H9 (cell line): ENCODE results near the gene SUPT20HL1. TPM values are rescaled to one million over a fixed set of nuclear protein-coding genes. Genes with fewer than 3 reads are reported as not detected.

Experiments
- DNase-seq: peaks from one replicate; pipeline ENCODE4 v3.0.0-alpha.2; 2017
- H2AFZ ChIP-seq: one replicate; pipeline ENCODE4 v1.6.1; 2013; ENCODE audit warnings: mild to moderate bottlenecking, low read length, control low read depth, moderate library complexity
- H2AK5ac ChIP-seq: 2 replicates; pipeline ENCODE4 v1.6.1; 2013; ENCODE audit warnings: low read length, control low read depth, mixed read lengths; ENCODE audit not compliant: insufficient read length
- H2BK120ac ChIP-seq: one replicate; pipeline ENCODE4 v1.6.1; 2013; ENCODE audit warnings: low read depth, mild to moderate bottlenecking, low read length, control low read depth, inconsistent platforms; ENCODE audit not compliant: poor library complexity, severe bottlenecking
- H2BK12ac ChIP-seq: 2 replicates; pipeline ENCODE4 v1.6.1; 2013; ENCODE audit warnings: low read length, control low read depth, mixed read lengths, low read depth; ENCODE audit not compliant: insufficient read length
- H2BK15ac ChIP-seq: 2 replicates; pipeline ENCODE4 v1.6.1; 2013; ENCODE audit warnings: low read depth, low read length, control low read depth
- H2BK20ac ChIP-seq: one replicate; pipeline ENCODE4 v1.6.1; 2013; ENCODE audit warnings: low read depth, mild to moderate bottlenecking, low read length, control low read depth, inconsistent platforms; ENCODE audit not compliant: poor library complexity, severe bottlenecking
- H2BK5ac ChIP-seq: 2 replicates; pipeline ENCODE4 v1.6.1; 2013; ENCODE audit warnings: low read length, control low read depth, mixed read lengths; ENCODE audit not compliant: insufficient read length
- H3K14ac ChIP-seq: 2 replicates; pipeline ENCODE4 v1.6.1; 2013; ENCODE audit warnings: low read length, control low read depth; ENCODE audit not compliant: insufficient read depth
- H3K18ac ChIP-seq: 2 replicates; pipeline ENCODE4 v1.6.1; 2013; ENCODE audit warnings: low read depth, mild to moderate bottlenecking, mixed read lengths, low read length, control low read depth; ENCODE audit not compliant: insufficient read length
- H3K23ac ChIP-seq: 2 replicates; pipeline ENCODE4 v1.6.1; 2013; ENCODE audit warnings: low read length, control low read depth, mixed read lengths, low read depth; ENCODE audit not compliant: insufficient read length
- H3K23me2 ChIP-seq: 2 replicates; pipeline ENCODE4 v1.6.1; 2013; ENCODE audit warnings: low read depth, mild to moderate bottlenecking, mixed read lengths, low read length, control low read depth; ENCODE audit not compliant: insufficient read length, poor library complexity, severe bottlenecking
- H3K27ac ChIP-seq: 2 replicates; pipeline ENCODE4 v1.5.1; 2013; ENCODE audit warnings: low read length, control low read depth, mixed read lengths, low read depth; ENCODE audit not compliant: insufficient read length
- H3K27me3 ChIP-seq: 2 replicates; pipeline ENCODE4 v1.6.1; 2013; ENCODE audit warnings: low read length, control low read depth, inconsistent platforms; ENCODE audit not compliant: insufficient read depth
- H3K4ac ChIP-seq: 2 replicates; pipeline ENCODE4 v1.6.1; 2013; ENCODE audit warnings: low read depth, mild to moderate bottlenecking, control low read depth, inconsistent platforms, low read length, moderate library complexity
- H3K4me1 ChIP-seq: 2 replicates; pipeline ENCODE4 v1.6.1; 2013; ENCODE audit warnings: low read length, control low read depth, inconsistent platforms; ENCODE audit not compliant: insufficient read depth
- H3K4me2 ChIP-seq: 2 replicates; pipeline ENCODE4 v1.6.1; 2013; ENCODE audit warnings: low read length, control low read depth, mixed read lengths; ENCODE audit not compliant: insufficient read length, insufficient read depth
- H3K56ac ChIP-seq: 2 replicates; pipeline ENCODE4 v1.6.1; 2013; ENCODE audit warnings: low read depth, mild to moderate bottlenecking, mixed read lengths, low read length, control low read depth; ENCODE audit not compliant: insufficient read length
- H3K79me1 ChIP-seq: 2 replicates; pipeline ENCODE4 v1.6.1; 2013; ENCODE audit warnings: low read depth, mild to moderate bottlenecking, moderate library complexity, low read length, control low read depth, inconsistent platforms; ENCODE audit not compliant: insufficient read depth, poor library complexity, severe bottlenecking
- H3K79me2 ChIP-seq: 2 replicates; pipeline ENCODE4 v1.6.1; 2013; ENCODE audit warnings: low read length, control low read depth, inconsistent platforms; ENCODE audit not compliant: insufficient read depth
- H3K9ac ChIP-seq: 2 replicates; pipeline ENCODE4 v1.6.1; 2013; ENCODE audit warnings: low read length, control low read depth, mixed read lengths; ENCODE audit not compliant: insufficient read length; ENCODE audit errors: extremely low read depth
- H3K9me3 ChIP-seq: one replicate; pipeline ENCODE4 v1.6.1; 2013; ENCODE audit warnings: low read depth, low read length, inconsistent platforms; ENCODE audit not compliant: control insufficient read depth
- H3T11ph ChIP-seq: one replicate; pipeline ENCODE4 v1.6.1; 2013; ENCODE audit warnings: mild to moderate bottlenecking, low read length, control low read depth, inconsistent platforms
- H4K20me1 ChIP-seq: one replicate; pipeline ENCODE4 v1.6.1; 2013; ENCODE audit not compliant: control insufficient read depth, insufficient read length, insufficient read depth
- H4K5ac ChIP-seq: 2 replicates; pipeline ENCODE4 v1.6.1; 2013; ENCODE audit warnings: low read depth, mild to moderate bottlenecking, mixed read lengths, low read length, control low read depth; ENCODE audit not compliant: insufficient read length
- H4K8ac ChIP-seq: replicated peaks from 2 replicates; pipeline ENCODE4 v1.6.1; 2013; ENCODE audit warnings: low read length, control low read depth, mixed read lengths, low read depth; ENCODE audit not compliant: insufficient read length
- H4K91ac ChIP-seq: 2 replicates; pipeline ENCODE4 v1.6.1; 2013; ENCODE audit warnings: low read depth, mild to moderate bottlenecking, moderate library complexity, mixed read lengths, low read length, control low read depth; ENCODE audit not compliant: insufficient read length
- H3K27ac Mint-ChIP-seq, 3 experiments: 2 replicates in 2 of 3; 3 replicates in 1 of 3; pipeline ENCODE4 v1.8.0; 2020 to 2021; ENCODE audit warnings: mixed read lengths in 3 of 3, mild to moderate bottlenecking in 1 of 3, moderate library complexity in 1 of 3
- H3K27me3 Mint-ChIP-seq: 2 replicates; pipeline ENCODE4 v1.8.0; 2021; ENCODE audit warnings: low read depth, mild to moderate bottlenecking, moderate library complexity, mixed read lengths
- H3K36me3 Mint-ChIP-seq, 3 experiments: 2 replicates in 2 of 3; 3 replicates in 1 of 3; pipeline ENCODE4 v1.8.0; 2020 to 2021; ENCODE audit warnings: low read depth in 3 of 3, mixed read lengths in 3 of 3; ENCODE audit not compliant: insufficient read depth in 1 of 3
- H3K4me1 Mint-ChIP-seq, 2 experiments: 2 replicates each; pipeline ENCODE4 v1.8.0; 2020; ENCODE audit warnings: mixed read lengths in 2 of 2
- H3K4me3 Mint-ChIP-seq, 2 experiments: 2 replicates in 1 of 2; 3 replicates in 1 of 2; pipeline ENCODE4 v1.8.0; 2020 to 2021; ENCODE audit warnings: mild to moderate bottlenecking in 2 of 2, mixed read lengths in 2 of 2, moderate library complexity in 1 of 2
- H3K9me3 Mint-ChIP-seq, 2 experiments: 2 replicates in 1 of 2; 3 replicates in 1 of 2; pipeline ENCODE4 v1.8.0; 2020; ENCODE audit warnings: mild to moderate bottlenecking in 2 of 2, mixed read lengths in 2 of 2, moderate library complexity in 1 of 2
- CTCF ChIP-seq: fragments of 200-600 bp; sonication (generic); conservative IDR thresholded peaks from 3 replicates; pipeline ENCODE4 v1.8.0; 2021; ENCODE audit warnings: antibody characterized with exemption, mild to moderate bottlenecking
- WGBS: extraction: QIAGEN DNeasy Blood & Tissue Kit; methylation state at CpG from one replicate; pipeline ENCODE4 v1.1.7; 2013; ENCODE audit warnings: missing lambda C conversion rate, low lambda C conversion rate, mixed read lengths; ENCODE audit not compliant: insufficient read length; ENCODE audit errors: extremely low coverage; 5-methylcytosine and 5-hydroxymethylcytosine counted together
- total RNA-seq: library from RNA; stranded (reverse); gene quantifications from 2 replicates; pipeline ENCODE4 v1.2.1, GENCODE V29; 2021

Gene SUPT20HL1
- total RNA-seq, 1 experiment from 2014 or later = not detected

- WGBS = no CpG with 5 or more reads among the region's 39 CpGs
- H3K4me1 Mint-ChIP-seq = peaks cover 20 to 23% of the 10 kb centered on the region in 2 experiments
- Histone ChIP-seq H3K79me1 (no peaks in the 10 kb centered on the region), H2AFZ (no peak within 1 kb of the TSS), H2BK12ac (no peak within 1 kb of the TSS), H3K79me2 (no peaks in the 10 kb centered on the region), H4K20me1 (no peaks in the 10 kb centered on the region), H3K4me1 (0 out of 2 replicates have a peak, but pooled peaks cover 4% of the 10 kb centered on the region), H3K4ac (no peak within 1 kb of the TSS), H2BK15ac (no peak within 1 kb of the TSS), H3K23me2 (no peaks in the 10 kb centered on the region), H2BK5ac (no peak within 1 kb of the TSS), H3K14ac (no peak within 1 kb of the TSS), H4K91ac (no peak within 1 kb of the TSS), H2BK20ac (no peak within 1 kb of the TSS), H3K27ac (no peak within 1 kb of the TSS), H3K23ac (no peak within 1 kb of the TSS), H3K4me2 (no peak within 1 kb of the TSS), H3T11ph (no peak within 1 kb of the TSS), H3K56ac (no peak within 1 kb of the TSS), H2AK5ac (no peak within 1 kb of the TSS), H3K27me3 (no peaks in the 10 kb centered on the region), H3K9ac (no peak within 1 kb of the TSS), H4K8ac (no peak within 1 kb of the TSS), H4K5ac (no peak within 1 kb of the TSS), H3K9me3 (no peaks in the 10 kb centered on the region), H3K18ac (no peak within 1 kb of the TSS), H2BK120ac (no peak within 1 kb of the TSS)
- H3K9me3 Mint-ChIP-seq = no peaks in the 10 kb centered on the region
- no peak for DNase-seq
- no peak within 1 kb of the TSS for H3K27ac Mint-ChIP-seq
- no peaks in the 10 kb centered on the region; the same call in 1 of the 2 replicates for H3K27me3 Mint-ChIP-seq
- no peak within 1 kb of the TSS for H3K4me3 Mint-ChIP-seq
- H3K36me3 Mint-ChIP-seq = no peaks in the 10 kb centered on the region
- TF ChIP-seq CTCF = no peak
Observed at GRCh38 chrX:24314019-24314635, 46.3 kb upstream of the SUPT20HL1 start, which contains the start of gene SUPT20HL2. Gene SUPT20HL2 (minus strand): TSS chrX:24314069. CDS start chrX:24313315, 754 bp downstream.
